ACHN (cell line): ENCODE results near the gene ARFGAP3.
"Not testable (repeated sequence)": the region's sequence is repeated elsewhere in the genome, so short reads cannot be mapped to it uniquely, and the experiment has no call there.

Experiments
- DNase-seq: peaks from one replicate; pipeline ENCODE4 v3.0.0-alpha.2; 2015
- in situ Hi-C: cut with HindIII; loops from 2 replicates; pipeline ENCODE4 v1.10.0; 2017; ENCODE audit warnings: low sequenced_read_pairs, low pct_ligation_motif_present, low pct_unique_long_range_greater_than_20kb

The ARFGAP3 gene

DNA sequence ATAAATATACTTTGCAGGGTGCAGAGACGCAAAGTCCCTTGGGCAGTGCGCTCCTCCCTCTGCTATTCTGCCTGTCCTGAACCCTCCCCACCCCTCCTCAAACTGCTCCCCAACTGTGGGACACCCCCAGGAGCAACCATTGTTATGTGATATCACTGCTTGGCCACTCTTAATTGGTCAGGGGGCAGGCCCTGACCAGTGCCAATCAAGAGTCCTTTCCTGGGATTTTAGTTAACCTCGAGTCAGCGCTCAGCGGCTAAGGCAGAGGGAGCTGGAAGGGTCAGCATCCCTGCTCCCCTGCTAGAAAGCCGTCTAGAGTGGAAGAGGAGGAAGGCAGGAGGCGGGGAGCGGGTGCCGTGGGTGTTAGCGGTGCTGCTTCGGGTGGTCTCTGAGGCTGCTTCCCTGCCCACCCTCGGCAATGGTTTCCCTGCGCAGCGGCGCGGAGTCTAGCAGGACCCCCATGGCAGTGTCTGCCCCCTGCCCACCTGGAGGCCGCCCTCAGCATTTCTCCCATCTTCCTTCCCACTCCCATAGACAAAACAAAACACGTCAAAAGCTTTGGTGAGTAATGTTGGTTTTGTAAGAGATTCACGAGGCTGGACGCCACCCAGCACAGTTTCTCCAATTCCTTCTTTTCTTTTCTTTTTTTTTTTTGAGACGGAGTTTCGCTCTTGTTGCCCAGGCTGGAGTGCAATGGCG lies 98.0 kb downstream of the ARFGAP3 start:
- in situ Hi-C loops = no loop called here
- DNase-seq = no peak

DNA sequence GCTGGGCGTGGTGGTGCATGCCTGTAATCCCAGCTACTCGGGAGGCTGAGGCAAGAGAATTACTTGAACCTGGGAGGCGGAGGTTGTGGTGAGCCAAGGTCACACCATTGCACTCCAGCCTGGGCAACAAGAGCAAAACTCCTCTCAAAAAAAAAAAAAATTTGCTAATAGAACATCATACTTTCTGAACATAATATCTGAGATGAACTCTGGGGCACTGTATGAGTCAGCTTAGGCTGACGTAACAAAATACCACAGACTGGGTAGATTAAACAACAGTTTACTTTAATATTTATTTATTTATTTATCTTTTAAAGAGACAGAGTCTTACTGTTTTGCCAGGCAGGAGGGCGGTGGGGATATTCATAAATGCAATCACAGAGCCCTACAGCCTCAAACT lies 101.5 kb downstream of the ARFGAP3 start:
- DNase-seq, in situ Hi-C loops: not testable (repeated sequence)

DNA sequence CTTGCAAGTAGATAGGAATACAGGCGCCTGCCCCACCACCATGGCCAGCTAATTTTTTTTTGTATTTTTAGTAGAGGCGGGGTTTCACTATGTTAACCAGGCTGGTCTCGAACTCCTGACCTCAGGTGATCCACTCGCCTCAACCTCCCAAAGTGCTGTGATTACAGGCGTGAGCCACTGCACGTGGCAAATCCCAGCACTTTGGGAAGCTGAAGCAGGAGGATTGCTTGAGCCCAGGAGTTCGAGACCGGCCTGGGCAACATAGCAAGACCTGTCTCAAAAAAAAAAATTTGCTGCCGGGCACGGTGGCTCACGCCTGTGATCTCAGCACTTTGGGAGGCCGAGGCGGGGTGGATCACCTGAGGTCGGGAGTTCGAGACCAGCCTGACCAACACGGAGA lies 102.0 kb downstream of the ARFGAP3 start:
- DNase-seq, in situ Hi-C loops: not testable (repeated sequence)

DNA sequence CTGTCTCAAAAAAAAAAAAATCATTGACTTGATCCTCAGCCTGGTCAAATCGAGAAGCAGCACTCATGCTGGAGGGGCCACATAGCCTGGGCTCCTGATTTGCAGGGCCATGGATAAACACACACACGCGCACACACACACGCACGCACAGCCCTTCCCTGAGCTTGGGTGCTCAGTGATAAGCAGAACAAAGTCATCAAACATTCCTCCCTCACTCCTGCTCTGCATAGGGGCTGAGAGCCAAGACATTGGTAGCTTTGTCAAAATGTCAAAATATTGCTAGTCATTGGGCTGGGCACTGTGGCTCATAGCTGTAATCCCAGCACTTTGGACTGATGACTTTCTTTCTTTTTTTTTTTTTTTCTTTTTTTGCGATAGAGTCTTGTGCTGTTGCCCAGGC lies 102.4 kb downstream of the ARFGAP3 start:
- in situ Hi-C loops = no loop called here
- no peak for DNase-seq

DNA sequence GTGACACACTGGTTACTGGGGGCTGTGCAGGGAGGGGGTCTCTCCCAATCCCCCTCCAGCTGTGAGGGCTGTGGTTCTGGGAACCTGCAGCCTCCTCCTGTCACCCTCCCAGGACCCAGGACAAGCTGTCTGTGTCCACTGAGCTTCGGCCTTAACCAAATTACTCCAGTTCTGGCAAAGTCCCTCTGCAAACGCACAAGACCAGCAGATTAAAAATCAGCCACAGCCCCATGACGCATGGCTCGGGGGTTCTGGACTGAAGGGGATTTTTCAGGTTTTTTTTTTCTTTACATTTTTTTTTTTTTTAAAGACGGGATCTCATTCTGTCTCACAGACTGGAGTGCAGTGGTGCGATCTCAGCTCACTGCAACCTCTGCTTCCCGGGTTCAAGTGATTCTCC lies 104.2 kb downstream of the ARFGAP3 start:
- no peak for DNase-seq
- in situ Hi-C loops = no loop called here

DNA sequence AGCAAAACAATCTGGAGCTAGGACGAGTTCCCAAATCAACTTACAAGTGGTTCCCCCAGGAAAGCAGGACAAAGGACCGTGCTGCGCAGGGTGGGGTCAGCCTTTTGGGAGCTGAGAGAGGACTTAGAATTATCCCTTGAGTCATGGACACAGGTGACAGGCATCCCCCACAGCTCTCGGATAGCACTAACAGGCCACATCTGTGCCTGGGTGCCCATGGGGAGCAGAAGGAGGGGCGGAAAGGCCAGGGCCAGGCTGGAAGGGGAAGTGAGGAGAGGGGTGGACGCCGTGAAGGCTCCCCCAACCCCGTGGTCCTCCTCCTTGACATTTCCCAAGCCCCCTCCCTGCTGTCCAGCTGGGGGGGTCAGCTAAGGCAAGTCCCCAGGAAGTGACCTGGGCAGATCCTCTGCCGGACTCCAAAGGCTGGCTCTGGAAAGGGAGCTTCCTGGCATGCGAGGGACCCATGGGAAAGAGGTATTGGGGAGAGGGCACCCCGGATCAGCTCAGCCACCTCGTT lies 104.8 kb downstream of the ARFGAP3 start:
- no peak for DNase-seq
- in situ Hi-C loops = no loop called here

DNA sequence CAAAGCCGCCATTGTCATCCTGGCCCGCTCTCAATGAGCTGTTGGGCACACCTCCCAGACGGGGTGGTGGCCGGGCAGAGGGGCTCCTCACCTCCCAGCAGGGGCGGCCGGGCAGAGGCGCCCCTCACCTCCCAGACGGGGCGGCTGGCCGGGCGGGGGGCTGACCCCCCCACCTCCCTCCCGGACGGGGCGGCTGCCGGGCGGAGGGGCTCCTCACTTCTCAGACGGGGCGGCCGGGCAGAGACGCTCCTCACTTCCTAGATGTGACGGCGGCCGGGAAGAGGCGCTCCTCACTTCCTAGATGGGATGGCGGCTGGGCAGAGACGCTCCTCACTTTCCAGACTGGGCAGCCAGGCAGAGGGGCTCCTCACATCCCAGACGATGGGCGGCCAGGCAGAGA lies 106.7 kb downstream of the ARFGAP3 start:
- DNase-seq, in situ Hi-C loops: not testable (repeated sequence)

DNA sequence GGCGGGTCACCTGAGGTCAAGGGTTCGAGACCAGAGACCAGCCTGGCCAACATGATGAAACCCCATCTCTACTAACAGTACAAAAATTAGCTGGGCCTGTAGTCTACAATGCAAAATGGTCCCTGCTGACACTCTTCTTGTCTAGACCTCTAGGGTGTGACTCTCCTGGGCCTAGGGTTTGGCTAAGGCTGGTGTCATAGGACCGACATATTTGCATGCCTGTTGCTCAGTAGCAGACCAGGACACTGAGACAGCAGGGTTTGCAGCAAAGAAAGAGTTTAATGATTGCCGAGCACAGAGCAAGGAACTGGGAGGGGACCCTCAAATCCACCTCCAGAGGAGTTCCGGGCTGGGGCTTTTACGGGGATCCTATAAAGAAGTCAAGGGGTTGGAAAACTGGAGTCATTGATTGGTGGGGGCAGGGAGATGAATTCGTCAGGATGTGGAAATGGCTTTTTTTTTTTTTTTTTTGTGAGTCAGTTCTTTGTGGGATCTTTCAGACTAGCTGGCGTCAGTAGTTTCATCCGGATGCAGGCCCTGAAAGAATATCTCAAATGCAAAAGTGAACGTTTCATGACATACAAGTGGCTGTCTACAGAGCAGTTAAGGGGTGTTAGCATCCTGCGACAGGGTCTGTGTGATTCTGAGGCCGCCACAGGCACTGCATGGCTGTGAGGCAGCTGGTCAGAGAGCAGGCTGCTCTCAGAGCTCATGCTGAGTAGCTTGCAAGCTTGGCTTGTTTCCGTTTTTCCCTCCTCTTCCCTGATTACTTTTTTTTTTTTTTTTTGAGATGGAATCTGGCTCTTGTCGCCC lies 109.2 kb downstream of the ARFGAP3 start:
- in situ Hi-C loops = no loop called here
- no peak for DNase-seq
